HT1080 (cell line): ENCODE data around the gene DUSP9. TPM values are rescaled to one million over a fixed set of nuclear protein-coding genes. Genes with fewer than 3 reads are reported as not detected.

ENCODE experiments used
- DNase-seq: peaks from one replicate; pipeline ENCODE4 v3.0.0-alpha.2; 2015; ENCODE audit warnings: low read depth
- total RNA-seq: library from RNA; depleted of rRNA; stranded (reverse); fragments of >200 nt; shearing (Covaris generic); gene quantifications from 2 replicates; pipeline ENCODE4 v1.2.3, GENCODE V29; 2014

Gene DUSP9
- total RNA-seq, 1 experiment from 2014 or later = not detected

DNA sequence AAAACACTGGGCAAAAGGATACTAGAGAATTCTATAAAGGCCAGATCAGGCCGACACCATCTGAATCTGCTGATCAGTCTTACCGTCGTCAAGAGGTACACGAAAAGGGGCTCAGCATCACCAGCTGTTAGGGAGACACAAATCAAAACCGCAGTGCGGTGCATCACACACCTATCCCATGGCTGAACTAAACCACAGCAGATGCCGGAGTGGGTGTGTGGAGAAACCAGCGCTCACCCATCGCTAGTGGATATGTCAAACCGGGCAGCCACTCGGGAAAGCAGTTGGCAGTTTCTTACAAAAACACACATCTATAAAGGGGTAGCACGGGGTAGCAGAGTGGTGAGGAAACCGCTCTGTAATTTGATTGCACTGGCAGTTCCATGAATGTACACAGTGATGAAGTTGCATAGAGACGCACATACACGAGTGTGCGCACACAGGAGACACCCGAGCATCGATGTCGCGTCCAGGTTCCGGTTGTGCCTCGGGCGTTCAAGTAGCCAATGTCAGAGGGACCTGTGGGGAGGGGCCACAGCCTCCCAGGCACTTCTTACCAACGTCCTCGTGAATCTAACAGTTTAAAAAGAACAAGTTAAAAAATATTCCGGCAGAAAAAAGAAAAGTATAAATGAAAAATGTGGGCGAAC, 24.9 kb upstream of the DUSP9 start:
- no peak for DNase-seq

DNA sequence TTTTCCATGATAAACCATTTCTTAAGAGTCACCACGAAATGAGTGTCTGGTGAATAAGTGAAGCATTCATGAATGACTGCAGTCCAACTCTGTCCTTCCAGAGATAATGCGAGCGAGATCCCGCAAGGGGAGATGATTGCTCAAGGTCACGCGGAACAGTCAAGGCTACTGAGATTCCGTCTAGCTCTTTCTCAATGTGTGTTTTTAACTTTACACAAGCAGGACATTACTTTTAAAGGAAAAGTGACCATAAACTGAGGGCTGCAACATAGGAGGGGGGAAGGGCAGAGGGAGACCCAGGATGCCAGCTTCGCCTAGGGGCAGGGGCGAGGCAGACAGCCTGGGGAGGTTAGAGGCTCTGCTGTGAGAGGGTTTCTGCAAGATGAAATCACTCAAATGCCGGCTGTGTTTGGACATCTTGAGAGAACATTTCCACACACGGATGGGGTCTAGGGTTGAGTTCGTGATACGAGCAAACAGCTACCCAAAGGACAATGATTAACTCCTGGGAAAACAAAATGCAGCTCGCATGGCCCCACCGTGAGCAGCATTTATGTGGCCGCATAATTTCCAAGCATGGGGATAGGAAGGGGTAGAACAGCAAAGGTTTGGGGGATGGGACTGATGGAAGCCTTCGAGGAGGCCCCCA, 24.2 kb upstream of the DUSP9 start:
- no peak for DNase-seq

DNA sequence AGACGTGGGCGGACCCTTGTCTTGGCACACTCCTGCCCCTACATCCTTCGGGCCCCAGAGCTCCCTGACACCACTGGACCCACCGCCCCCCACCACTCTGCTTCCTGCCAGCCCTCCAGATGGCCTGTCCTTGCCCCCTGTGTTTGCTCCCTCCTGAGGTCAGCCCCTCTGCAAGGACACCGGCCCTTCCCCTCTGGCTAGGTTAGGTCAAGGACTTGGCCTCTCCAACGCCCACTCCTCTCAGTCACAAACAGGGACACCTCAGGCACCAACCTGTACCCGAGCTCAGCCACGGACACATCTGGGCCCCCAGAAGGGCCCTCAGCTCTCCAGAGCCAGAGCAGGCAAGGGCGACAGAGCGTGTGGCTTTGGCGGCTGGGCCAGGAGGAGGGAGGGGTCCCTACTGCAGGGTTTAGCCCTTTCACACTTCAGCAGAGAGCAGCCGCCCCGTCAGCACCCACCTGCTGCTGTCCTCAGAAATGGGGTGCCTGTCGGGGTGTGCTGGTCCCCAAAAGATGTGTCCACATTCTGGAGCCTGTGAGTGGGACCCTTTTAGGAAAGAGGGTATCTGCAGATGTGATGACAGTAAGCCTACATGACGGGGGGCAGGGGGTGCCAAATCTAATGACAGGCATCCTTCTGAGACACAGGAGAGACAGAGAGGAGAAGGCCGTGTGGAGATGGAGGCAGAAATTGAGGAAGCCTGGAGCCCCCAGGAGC, 23.5 kb upstream of the DUSP9 start:
- DNase-seq = no peak

DNA sequence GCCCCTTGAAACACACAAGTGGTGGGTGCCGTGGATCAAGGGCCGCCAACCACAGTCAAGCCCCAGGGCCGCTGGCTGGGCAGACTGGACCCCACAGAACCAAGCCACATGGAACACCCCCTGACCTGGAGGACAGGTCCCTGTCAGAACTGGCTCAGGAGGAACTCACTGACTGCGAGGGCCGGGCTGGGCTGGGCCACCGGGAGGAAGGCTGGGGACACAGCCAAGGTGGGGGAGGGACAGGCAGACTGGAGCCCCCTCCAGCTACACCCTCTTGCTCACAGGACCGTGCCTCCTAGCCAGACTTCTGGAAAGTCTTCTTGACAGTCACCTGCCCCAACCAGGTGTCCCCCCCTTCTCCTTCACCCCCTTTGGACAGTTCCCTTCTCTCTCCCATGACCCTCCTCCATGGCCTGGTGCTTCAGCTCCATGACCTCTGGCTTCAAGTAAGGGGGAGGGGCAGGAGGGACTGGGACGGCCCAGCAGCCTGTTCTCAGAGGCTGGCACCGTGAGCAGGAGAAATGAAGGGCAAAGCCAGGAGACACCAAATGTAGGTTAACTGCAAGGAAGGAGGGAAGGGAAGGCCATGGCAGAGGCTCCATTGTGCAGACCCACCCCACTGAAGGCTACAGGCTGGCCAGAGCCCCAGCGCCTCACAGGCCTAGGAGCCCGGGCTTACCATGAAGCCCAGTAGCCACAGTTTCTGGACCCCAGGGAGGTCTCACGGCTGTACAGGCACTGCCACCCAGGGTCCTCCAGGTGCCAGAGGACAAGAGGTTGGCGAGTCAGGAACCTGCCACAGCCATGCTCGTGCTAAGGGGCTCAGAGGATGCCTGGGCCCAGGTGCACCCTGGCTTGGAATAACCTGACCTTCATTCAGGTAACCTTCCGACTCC, 22.6 kb upstream of the DUSP9 start:
- no peak for DNase-seq

DNA sequence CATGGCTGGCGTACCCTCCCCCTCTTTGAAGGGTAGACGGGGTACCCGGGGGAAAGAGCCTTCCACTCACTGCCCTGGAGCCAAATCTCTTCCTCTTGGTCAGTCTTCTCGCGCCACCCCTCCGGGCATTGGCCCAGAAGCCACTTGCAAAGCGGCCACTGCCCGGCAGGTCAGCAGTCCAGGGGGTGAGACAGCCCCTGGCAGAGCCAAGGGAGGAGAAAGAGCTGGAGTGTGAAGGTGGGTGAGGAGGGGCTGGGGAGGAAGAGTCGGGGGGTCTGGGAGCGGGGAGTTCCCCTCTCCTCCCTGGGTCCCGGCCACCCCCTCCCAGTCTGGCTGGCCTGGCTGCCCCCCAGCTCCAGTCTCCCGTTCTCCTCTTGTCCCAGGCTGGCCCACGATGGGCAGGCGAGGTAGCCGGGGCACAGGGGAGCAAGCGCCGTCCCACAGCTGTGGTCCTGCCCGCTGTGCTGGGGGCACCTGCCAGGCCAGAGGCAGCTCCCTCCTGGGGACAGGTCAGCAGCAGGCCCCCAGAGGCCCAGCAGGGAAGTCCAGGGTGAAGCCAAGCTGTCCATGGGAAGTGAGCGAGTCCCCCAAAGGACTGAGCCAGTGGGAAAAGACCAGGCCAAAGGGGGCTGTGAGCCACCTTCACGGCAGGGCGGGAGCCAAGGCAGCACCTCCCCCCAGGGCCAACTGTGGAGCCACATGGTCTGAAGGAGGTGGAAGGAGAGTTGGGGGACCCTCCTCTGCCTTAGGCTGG, 21.6 kb upstream of the DUSP9 start:
- DNase-seq = no peak

DNA sequence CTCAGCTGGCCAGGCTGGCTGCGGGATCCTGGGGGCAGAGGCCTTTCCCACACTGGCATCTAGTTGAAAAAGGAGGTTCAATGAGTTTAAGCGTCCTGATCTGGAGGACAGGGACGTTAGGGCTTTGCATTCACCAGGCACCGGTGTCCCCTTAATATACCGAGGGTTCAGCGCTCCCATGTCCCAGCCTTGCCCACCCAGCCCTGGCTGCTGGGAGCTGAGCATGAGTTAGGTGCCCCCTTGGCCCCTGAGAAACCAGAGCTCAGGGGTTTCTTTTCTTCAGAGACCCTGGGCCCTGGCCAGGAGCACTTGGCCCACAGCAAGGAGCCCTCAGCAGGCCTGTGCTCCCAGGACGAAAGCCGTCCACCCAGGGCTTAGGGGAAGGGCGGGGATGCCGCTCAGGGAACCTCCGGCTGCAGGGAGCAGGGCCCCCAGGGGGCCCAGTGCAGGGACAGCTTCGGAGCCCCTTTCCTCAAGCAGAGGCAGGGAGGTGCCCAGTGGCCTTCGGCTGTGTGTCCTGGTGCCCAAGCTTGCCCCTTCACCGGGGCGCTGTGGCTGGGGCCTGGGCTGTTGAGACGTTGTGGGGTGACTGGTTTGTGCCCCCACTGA, 20.9 kb upstream of the DUSP9 start:
- DNase-seq = no peak

DNA sequence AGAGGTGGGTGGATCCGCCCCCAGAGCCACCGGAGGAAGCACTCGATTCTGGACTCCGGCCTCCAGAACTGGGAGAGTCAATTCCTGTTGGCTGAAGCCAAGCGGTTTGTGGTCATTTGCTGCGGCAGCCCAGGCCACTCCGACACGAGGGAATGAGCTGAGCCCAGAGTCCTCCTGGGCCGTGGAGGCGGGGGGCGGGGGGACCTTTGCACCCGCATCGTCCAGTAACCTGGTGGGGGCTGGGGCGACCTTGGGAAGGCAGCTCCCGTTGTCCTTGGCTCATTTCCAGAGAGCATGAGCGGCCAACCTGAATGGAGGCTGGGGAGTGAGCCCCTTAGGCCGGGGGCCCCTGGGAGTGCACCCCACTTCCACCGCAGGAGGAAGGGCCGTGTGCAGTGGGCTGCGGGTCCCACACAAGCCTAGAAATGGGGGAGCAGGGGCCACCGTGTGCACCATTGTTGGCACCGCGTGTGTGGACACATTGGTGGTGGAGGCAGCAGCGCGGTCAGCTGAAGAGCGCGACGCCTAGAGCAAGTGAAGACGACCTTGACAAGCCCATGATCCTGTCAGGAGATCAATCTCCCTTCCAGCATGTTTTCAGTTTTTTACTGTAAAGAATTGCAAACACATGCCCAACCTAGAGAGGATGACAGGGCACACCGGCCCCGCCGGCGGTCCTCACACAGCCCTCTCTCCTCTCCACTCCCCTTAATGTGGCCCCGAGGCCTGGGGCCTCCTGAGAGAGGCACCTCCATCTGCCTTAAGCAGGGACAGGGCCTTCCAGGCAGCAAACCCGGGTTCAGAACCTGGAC, 19.9 kb upstream of the DUSP9 start:
- no peak for DNase-seq

DNA sequence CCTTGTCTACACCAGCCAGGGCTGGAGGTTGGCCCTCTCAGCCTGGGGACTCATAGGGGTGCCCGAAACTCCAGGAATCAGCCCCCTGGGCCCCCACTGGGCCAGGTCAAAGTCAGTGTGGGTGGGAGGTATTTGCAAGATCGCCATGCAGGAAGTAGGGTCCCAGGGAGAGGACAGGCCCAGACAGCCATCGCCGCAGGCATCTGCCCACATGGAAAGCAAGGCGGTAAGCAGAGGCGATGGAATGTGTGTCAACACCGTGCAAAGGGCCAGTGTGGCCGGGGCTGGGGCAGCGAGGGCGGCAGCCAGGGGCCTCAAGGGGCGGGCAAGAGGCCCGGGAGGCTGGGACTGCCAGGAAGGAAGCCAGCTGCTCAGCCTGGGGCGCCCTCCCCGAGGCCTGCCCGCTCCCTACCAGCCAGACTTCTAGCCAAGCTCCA, 19.3 kb upstream of the DUSP9 start:
- DNase-seq = no peak

DNA sequence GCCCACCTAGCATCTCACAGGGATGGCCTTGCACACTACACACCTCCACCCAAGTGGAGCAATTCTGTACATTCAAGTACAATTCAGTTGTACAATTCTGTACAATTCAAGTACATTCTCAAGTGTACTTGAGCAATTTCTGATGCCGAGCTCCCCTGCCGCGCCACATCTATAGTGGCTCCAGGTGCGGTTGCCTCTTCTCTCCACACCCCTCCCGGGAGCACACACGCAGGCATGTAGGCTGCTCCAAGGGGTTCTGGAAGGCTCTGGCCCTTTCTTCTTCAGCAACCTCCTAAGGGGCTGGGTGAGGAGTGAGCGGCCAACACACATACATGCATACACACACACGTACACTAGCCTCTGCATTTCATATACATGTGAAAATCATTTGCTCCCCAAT, 18.9 kb upstream of the DUSP9 start:
- DNase-seq = no peak

DNA sequence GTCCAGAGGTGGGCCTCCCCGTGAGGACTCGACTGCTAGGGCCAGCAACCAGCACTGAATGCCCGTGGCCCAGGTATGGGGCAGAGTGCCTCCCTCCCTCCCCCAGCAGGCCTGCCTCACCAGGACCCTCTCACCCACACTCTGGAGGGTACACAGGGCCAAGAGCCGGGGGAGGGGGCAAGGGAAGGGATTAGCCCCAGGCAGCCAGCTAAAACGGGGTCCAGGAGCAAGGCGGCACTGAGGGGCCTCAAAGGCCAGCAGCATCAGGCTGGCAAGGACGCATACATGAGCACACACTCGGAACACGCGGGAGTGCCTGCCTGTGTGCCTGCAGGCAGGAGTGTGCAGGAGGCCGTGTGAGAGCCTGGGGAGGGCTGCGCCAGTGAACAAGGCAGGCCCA, 18.3 kb upstream of the DUSP9 start:
- DNase-seq = no peak

DNA sequence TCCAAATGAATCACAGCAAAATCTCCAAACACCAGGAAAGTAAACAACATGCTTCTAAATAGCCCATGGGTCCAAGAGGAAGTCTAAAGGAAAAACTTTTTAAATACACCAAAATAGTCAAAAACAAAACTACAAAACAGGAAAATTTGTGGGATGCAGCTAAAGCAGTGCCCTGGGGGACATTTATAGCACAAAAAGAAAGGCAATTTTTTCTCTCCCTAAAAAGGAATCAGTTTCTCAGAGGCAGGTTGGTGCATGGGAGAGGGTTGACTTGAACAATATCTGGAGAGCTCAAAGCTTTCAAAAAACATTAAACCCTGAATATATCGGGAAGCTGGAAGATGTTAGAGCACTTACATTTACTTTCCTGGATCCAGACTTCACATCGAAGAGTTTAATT, 15.7 kb upstream of the DUSP9 start:
- no peak for DNase-seq

DNA sequence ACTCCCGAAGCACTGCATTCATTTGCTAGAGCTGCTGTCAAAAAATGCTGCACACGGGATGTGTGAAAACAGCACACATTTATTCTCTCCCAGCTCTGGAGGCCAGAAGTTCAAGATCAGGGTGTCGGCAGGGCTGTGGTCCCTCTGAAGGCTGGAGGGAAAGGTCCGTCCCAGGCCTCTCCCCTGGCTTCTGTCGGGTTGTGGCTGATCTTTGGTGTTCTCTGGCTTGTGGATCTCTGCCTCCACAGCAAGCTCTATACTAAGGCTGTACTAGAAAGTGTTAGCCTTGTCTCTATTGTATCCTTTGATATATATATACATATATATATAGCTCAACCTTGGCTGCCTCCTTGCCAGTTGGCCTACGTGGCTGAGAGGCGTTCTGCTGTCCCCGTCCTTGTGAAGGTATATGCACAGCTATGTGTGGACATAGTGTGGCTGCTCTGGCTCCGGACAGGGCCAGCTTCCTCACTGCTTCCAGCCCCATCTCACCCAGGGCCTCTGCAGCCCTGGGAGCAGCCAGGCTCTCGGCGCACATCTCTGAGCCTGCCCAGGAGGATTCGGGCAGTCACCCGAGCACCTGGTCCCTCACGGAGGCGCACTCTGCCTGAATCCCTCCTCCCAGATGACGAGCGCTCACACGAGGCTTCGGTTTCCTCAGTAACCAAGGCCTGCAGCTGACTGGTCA, 15.0 kb upstream of the DUSP9 start:
- no peak for DNase-seq

DNA sequence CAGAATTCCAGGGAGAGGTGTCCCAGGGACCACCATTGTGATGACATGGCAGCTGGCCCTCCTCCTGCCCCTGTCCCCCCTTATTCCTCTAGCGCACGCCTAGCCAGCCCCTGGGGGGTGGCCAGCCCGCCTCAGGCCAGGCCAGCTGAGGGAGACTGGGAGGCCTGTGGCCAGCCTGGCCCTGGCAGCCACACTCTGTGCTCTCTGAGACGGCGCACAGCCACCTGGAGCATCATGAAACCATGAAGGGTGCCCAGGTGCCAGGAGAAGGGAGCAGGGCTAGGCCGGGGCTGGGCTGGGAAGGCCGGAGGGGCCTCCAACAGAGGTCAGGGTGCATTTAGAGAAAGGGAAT, 14.4 kb upstream of the DUSP9 start:
- DNase-seq = no peak

DNA sequence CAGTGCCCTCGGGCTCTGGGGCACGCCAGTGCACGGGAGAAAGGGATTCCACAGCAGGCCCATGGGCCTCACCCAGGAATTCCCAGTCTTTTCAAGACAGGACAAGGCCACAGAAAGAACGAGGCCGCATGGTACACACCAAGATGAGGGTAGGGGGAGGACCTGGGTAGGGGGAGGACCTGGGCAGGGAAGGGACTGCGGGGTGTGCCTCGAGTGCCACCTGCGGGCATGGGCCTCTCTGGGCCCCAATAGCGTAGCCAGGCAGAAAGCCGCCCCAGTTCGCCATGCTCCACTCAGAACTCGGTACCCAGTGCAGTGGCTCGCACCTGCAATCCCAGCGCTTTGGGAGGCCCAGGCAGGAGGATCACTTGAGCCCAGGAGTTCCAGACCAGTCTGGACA, 14.0 kb upstream of the DUSP9 start:
- no peak for DNase-seq

DNA sequence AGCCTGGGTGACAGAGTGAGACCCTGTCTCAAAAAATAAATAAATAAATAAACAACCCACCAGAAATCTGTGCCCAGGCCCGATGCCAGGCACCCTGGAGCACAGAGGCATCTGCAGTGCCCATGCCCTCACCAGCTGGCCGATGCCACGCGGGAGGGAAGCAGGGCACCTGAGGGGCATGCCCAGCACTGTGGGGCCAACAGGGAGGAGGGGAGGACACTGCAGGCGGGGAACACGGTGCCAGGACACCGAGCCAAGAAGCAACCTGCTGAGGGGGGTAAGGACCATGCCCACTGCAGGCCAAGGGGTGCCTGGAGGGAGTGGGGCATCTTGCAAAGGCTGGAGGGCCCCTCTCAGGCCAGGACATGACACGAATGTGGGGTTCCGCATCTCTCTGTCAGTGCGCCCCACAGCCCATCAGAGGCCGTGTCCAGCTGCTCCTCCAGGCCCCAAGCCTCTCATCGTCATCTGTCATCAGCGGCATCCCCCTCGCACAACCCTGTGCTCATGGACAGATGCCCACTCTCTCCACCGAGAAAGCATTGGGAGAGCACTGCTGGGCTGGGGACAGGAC, 13.3 kb upstream of the DUSP9 start:
- DNase-seq = no peak

DNA sequence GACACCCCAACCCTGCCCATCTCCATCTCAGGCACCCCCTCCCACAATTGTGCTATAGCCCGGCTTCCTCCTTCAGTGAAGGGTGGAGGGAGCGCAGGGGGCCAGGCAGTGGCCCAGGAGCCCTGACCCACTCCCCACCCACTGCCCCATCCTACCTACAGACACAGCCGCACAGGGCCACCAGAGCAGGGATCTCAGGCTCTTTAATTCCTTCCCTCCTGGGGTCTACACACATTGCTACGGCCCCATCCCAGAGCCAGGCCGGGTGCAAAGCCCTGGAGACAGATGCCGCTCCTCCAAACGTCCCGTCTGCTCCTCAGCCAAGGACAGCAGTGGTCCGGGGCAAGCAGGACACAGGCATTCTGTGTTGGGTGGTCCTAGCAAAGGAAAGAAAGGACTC, 12.8 kb upstream of the DUSP9 start:
- no peak for DNase-seq

DNA sequence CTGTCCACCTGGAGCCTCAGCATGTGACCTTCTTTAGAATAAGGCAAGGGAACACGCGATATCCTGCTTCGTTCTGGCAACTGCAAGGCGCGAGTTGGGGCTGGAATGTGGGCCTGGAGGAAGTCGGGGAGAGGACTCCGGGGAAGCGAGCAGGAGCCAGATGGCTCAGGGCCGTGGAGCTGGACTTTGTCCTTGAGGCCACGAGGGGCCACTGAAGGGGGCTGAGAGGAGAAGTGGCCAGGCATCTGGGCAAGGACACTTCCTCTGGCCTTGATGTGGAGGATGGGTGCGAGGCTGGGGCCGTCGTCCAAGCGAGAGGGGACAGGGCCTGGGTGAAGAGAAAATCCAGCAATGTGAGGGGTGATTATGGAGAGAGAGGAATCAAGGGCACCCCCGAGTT, 12.2 kb upstream of the DUSP9 start:
- DNase-seq = no peak

DNA sequence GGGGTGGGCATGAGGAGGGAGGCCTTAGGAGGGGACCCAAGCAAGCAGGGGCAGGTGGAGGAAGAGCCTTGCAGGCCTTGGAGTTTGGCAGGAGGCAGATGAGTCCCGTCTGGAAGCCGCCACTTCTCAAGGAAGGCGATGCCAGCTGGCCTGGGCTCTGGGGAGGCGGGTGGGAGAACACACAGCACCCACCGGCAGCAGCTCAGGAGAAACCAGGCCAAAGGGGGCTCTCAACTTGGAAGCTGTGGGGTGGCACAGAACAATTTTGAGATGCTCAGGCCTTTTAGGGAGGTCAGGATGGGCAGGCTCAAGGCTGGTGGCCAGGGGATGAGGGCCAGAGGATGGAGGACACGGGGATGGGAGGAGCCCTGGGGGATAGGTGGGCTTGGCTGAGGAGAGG, 11.6 kb upstream of the DUSP9 start:
- no peak for DNase-seq
